ENCODE data around the gene FGD3. TPM values are rescaled to one million over a fixed set of nuclear protein-coding genes. Genes with fewer than 3 reads are reported as not detected.
A peak's percentile ranks its signal among the peaks of the same experiment; 100 is the strongest.

Gene FGD3
- polyA plus RNA-seq, 1 experiment, result not detected

GRCh38 chr9:93030642-93031628 is 83.6 kb downstream of the FGD3 start:
- no peak for DNase-seq (ENCODE audit: low read depth, low spot score)
- H3K4me3 ChIP-seq (ENCODE audit: low read depth, low read length), result no peak overlapping the region
- H3K27me3 ChIP-seq (ENCODE audit: control insufficient read depth, insufficient read depth, low read length), result peaks cover 16% of the 10 kb centered on the region
- no peak for TF ChIP-seq CTCF (IDR thresholded peaks at IDR 0.05; ENCODE audit: low read depth, low read length)
- peak overlapping the region; percentile 2 for H3K27ac ChIP-seq (ENCODE audit: low read depth, low read length)
- POLR2A ChIA-PET, result no interaction called here
- CTCF ChIA-PET, result no interaction called here
- H3K9me3 ChIP-seq (ENCODE audit: control insufficient read depth, insufficient read depth, low read length), result no peaks in the 10 kb centered on the region

- Histone ChIP-seq H3K27me3 (ENCODE audit: control insufficient read depth, insufficient read depth, low read length) (peaks cover 14% of the 10 kb centered on the region), H3K27ac (ENCODE audit: low read depth, low read length) (peak overlapping the region; percentile 2), H3K9me3 (ENCODE audit: control insufficient read depth, insufficient read depth, low read length) (no peaks in the 10 kb centered on the region), H3K4me3 (ENCODE audit: low read depth, low read length) (no peak overlapping the region)
- POLR2A ChIA-PET, result no interaction called here
- CTCF ChIA-PET, result no interaction called here
- DNase-seq (ENCODE audit: low read depth, low spot score), result no peak
- TF ChIP-seq CTCF (IDR thresholded peaks at IDR 0.05; ENCODE audit: low read depth, low read length), result no peak
Observed at GRCh38 chr9:93031629-93032430, 84.5 kb downstream of the FGD3 start.

- Histone ChIP-seq H3K27ac (ENCODE audit: low read depth, low read length) (no peak overlapping the region), H3K27me3 (ENCODE audit: control insufficient read depth, insufficient read depth, low read length) (peaks cover 14% of the 10 kb centered on the region), H3K4me3 (ENCODE audit: low read depth, low read length) (no peak overlapping the region), H3K9me3 (ENCODE audit: control insufficient read depth, insufficient read depth, low read length) (no peaks in the 10 kb centered on the region)
- ChIA-PET POLR2A (no interaction called here), CTCF (no interaction called here)
- no peak for TF ChIP-seq CTCF (IDR thresholded peaks at IDR 0.05; ENCODE audit: low read depth, low read length)
- no peak for DNase-seq (ENCODE audit: low read depth, low spot score)
Observed at GRCh38 chr9:93032545-93032944, 85.2 kb downstream of the FGD3 start.

- H3K27ac ChIP-seq (ENCODE audit: low read depth, low read length), result no peak overlapping the region
- no peaks in the 10 kb centered on the region for H3K9me3 ChIP-seq (ENCODE audit: control insufficient read depth, insufficient read depth, low read length)
- H3K27me3 ChIP-seq (ENCODE audit: control insufficient read depth, insufficient read depth, low read length), result peaks cover 13% of the 10 kb centered on the region
- DNase-seq (ENCODE audit: low read depth, low spot score), result no peak
- H3K4me3 ChIP-seq (ENCODE audit: low read depth, low read length), result no peak overlapping the region
- TF ChIP-seq CTCF (IDR thresholded peaks at IDR 0.05; ENCODE audit: low read depth, low read length), result no peak
- CTCF ChIA-PET, result no interaction called here
- POLR2A ChIA-PET, result interaction anchor here (0.5 kb wide), 1 partner anchor 9 kb away, joined by 5 read pairs; no protein-coding TSS in a partner anchor
Observed at GRCh38 chr9:93033531-93033930, 86.2 kb downstream of the FGD3 start.
